DND-41 (cell line): ENCODE results near the gene CAPS2.

ENCODE experiments used
- CTCF ChIP-seq: IDR thresholded peaks from 2 replicates; pipeline ENCODE4 v1.5.1; 2012; ENCODE audit warnings: borderline replicate concordance, low read length, moderate library complexity, mild to moderate bottlenecking; ENCODE audit not compliant: poor library complexity, severe bottlenecking; ENCODE audit errors: extremely low read depth
- EZH2 ChIP-seq: IDR thresholded peaks from 3 replicates; pipeline ENCODE4 v1.6.1; 2012; ENCODE audit warnings: borderline replicate concordance, low read depth, mild to moderate bottlenecking, moderate library complexity, low read length, inconsistent platforms; ENCODE audit not compliant: severe bottlenecking

- TF ChIP-seq CTCF (no peak), EZH2 (no peak)
Measured at GRCh38 chr12:75337905-75338304, 7.8 kb upstream of the CAPS2 start.
